DND-41 (cell line): Measurements from ENCODE around the gene SIN3A.

ENCODE experiments used
- ATAC-seq: fragments of 200-7000 bp; cut with Tn5 transposase; 3 replicates; pipeline ENCODE4 v1.9.1; 2021; ENCODE audit warnings: low read depth; ENCODE audit not compliant: insufficient read depth
- DNase-seq: peaks from one replicate; pipeline ENCODE4 v3.0.0-alpha.2; 2020
- H2AFZ ChIP-seq: 2 replicates; pipeline ENCODE4 v1.6.0; 2012; ENCODE audit warnings: low read depth, low read length
- H3K27ac ChIP-seq: 2 replicates; pipeline ENCODE4 v1.5.1; 2012; ENCODE audit warnings: low read length, inconsistent platforms
- H3K27me3 ChIP-seq: fragments of 200-600 bp; sonication (generic); 2 replicates; pipeline ENCODE4 v1.6.0; 2012; ENCODE audit warnings: low read length, mild to moderate bottlenecking, inconsistent platforms; ENCODE audit not compliant: insufficient read depth, poor library complexity
- H3K36me3 ChIP-seq: 2 replicates; pipeline ENCODE4 v1.5.1; 2012; ENCODE audit warnings: low read length, inconsistent platforms; ENCODE audit not compliant: insufficient read depth
- H3K4me1 ChIP-seq: 2 replicates; pipeline ENCODE4 v1.5.1; 2012; ENCODE audit warnings: mild to moderate bottlenecking, low read length; ENCODE audit not compliant: insufficient read depth
- H3K4me2 ChIP-seq: 2 replicates; pipeline ENCODE4 v1.6.0; 2012; ENCODE audit warnings: mild to moderate bottlenecking, moderate library complexity, low read length, inconsistent platforms; ENCODE audit not compliant: insufficient read depth
- H3K4me3 ChIP-seq, 2 experiments: fragments of 200-600 bp in 1 of 2; shearing (Covaris generic) in 1 of 2; 2 replicates each; pipeline ENCODE4 v1.5.1; 2012 to 2016; ENCODE audit warnings: inconsistent platforms in 2 of 2, low read length in 2 of 2, mild to moderate bottlenecking in 2 of 2, low read depth in 1 of 2, moderate library complexity in 1 of 2
- H3K79me2 ChIP-seq: 2 replicates; pipeline ENCODE4 v1.6.0; 2012; ENCODE audit warnings: low read length, inconsistent platforms; ENCODE audit not compliant: insufficient read depth
- H3K9ac ChIP-seq: 2 replicates; pipeline ENCODE4 v1.6.0; 2012; ENCODE audit warnings: low read depth, mild to moderate bottlenecking, inconsistent platforms, low read length, moderate library complexity
- H3K9me3 ChIP-seq: 2 replicates; pipeline ENCODE4 v1.5.1; 2012; ENCODE audit warnings: low read length, moderate library complexity, mild to moderate bottlenecking, inconsistent platforms; ENCODE audit not compliant: insufficient read depth, severe bottlenecking
- H4K20me1 ChIP-seq: 2 replicates; pipeline ENCODE4 v1.6.0; 2012; ENCODE audit warnings: low read length; ENCODE audit not compliant: insufficient read depth
- CTCF ChIP-seq: IDR thresholded peaks from 2 replicates; pipeline ENCODE4 v1.5.1; 2012; ENCODE audit warnings: borderline replicate concordance, low read length, moderate library complexity, mild to moderate bottlenecking; ENCODE audit not compliant: poor library complexity, severe bottlenecking; ENCODE audit errors: extremely low read depth
- EZH2 ChIP-seq: IDR thresholded peaks from 3 replicates; pipeline ENCODE4 v1.6.1; 2012; ENCODE audit warnings: borderline replicate concordance, low read depth, mild to moderate bottlenecking, moderate library complexity, low read length, inconsistent platforms; ENCODE audit not compliant: severe bottlenecking

The SIN3A gene

GRCh38 chr15:75455982-75456531, 4.6 kb upstream of the SIN3A start:
- no peak for ATAC-seq
- H3K4me3 ChIP-seq = peak overlapping the region; percentile 86 to 89; a peak in 3 of 4 replicates
- H4K20me1 ChIP-seq = no peaks in the 10 kb centered on the region
- no peaks in the 10 kb centered on the region; the same call in 1 of the 2 replicates for H3K36me3 ChIP-seq
- DNase-seq = peak; percentile 45
- TF ChIP-seq CTCF (no peak), EZH2 (no peak)
- peak overlapping the region; percentile 87 for H3K4me2 ChIP-seq
- H3K4me1 ChIP-seq = peaks cover 19% of the 10 kb centered on the region
- H3K27ac ChIP-seq = peak overlapping the region; percentile 73
- peak overlapping the region; percentile 90 for H2AFZ ChIP-seq
- peaks cover 18% of the 10 kb centered on the region for H3K79me2 ChIP-seq
- no peaks in the 10 kb centered on the region for H3K27me3 ChIP-seq
- no peaks in the 10 kb centered on the region for H3K9me3 ChIP-seq
- H3K9ac ChIP-seq = peak overlapping the region; percentile 81

GRCh38 chr15:75455424-75455981, 4.0 kb upstream of the SIN3A start:
- no peaks in the 10 kb centered on the region for H3K9me3 ChIP-seq
- peaks cover 20% of the 10 kb centered on the region for H3K4me1 ChIP-seq
- H3K27ac ChIP-seq = peak overlapping the region; percentile 80
- peaks cover under 1% of the 10 kb centered on the region; the same call in 1 of the 2 replicates for H3K36me3 ChIP-seq
- no peak for TF ChIP-seq CTCF
- no peak for TF ChIP-seq EZH2
- H3K9ac ChIP-seq = peak overlapping the region; percentile 81
- H3K4me3 ChIP-seq = peak overlapping the region; percentile 86 to 89
- peak overlapping the region; percentile 90 for H2AFZ ChIP-seq
- DNase-seq (peak; percentile 84), ATAC-seq (no peak)
- H3K27me3 ChIP-seq = no peaks in the 10 kb centered on the region
- peaks cover 1% of the 10 kb centered on the region for H4K20me1 ChIP-seq
- peak overlapping the region; percentile 87 for H3K4me2 ChIP-seq
- H3K79me2 ChIP-seq = peaks cover 20% of the 10 kb centered on the region

- peak overlapping the region; percentile 81 for H3K9ac ChIP-seq
- no peak for ATAC-seq
Observed at GRCh38 chr15:75454471-75455378, 3.2 kb upstream of the SIN3A start.

More at GRCh38 chr15:75454471-75455378, 3.2 kb upstream of the SIN3A start:
- H3K9me3 ChIP-seq = no peaks in the 10 kb centered on the region
- peak overlapping the region; percentile 90 for H2AFZ ChIP-seq
- peak; percentile 80 for DNase-seq
- H3K27me3 ChIP-seq = no peaks in the 10 kb centered on the region
- H4K20me1 ChIP-seq = peaks cover 9% of the 10 kb centered on the region
- no peak for TF ChIP-seq CTCF
- no peak for TF ChIP-seq EZH2
- peak overlapping the region; percentile 86 to 89 for H3K4me3 ChIP-seq
- H3K79me2 ChIP-seq = peaks cover 28% of the 10 kb centered on the region
- peak overlapping the region; percentile 87 for H3K4me2 ChIP-seq
- H3K36me3 ChIP-seq = peaks cover 2% of the 10 kb centered on the region; the same call in 1 of the 2 replicates
- H3K27ac ChIP-seq = peak overlapping the region; percentile 80
- peaks cover 28% of the 10 kb centered on the region for H3K4me1 ChIP-seq
